ENCODE results near the gene EEF1G. TPM values are rescaled to one million over a fixed set of nuclear protein-coding genes. Genes with fewer than 3 reads are reported as not detected.
A peak's percentile ranks its signal among the peaks of the same experiment; 100 is the strongest.
"Not testable (repeated sequence)": the region's sequence is repeated elsewhere in the genome, so short reads cannot be mapped to it uniquely, and the experiment has no call there.

EEF1G gene
- total RNA-seq, 2 donors from 2014 or later: 2,565 to 2,667 TPM

GRCh38 chr11:62567018-62567633 is 6.6 kb downstream of the EEF1G start:
- DNase-seq: no peak
- H3K4me3 Mint-ChIP-seq: peak overlapping the region; percentile 17 to 50

GRCh38 chr11:62566247-62566646 is 7.4 kb downstream of the EEF1G start:
- Mint-ChIP-seq H3K27me3 (ENCODE audit: low read depth) (no peaks in the 10 kb centered on the region), H3K4me3 (peak overlapping the region in 1 of 2 donors; percentile 9), H3K9me3 (no peaks in the 10 kb centered on the region), H3K36me3 (ENCODE audit: insufficient read depth in 2 of 2) (peaks cover 20 to 46% of the 10 kb centered on the region in 2 donors), H3K4me1 (ENCODE audit: low read depth) (peaks cover 72% of the 10 kb centered on the region), H3K27ac (peak overlapping the region; percentile 95)
- ATAC-seq (replicated peaks in 1 of 2) (no peak), DNase-seq (no peak)

More at GRCh38 chr11:62567018-62567633, 6.6 kb downstream of the EEF1G start:
- H3K4me1 Mint-ChIP-seq (ENCODE audit: low read depth): peaks cover 76% of the 10 kb centered on the region
- H3K27ac Mint-ChIP-seq: peak overlapping the region; percentile 95
- H3K36me3 Mint-ChIP-seq (ENCODE audit: insufficient read depth in 2 of 2): peaks cover 25 to 53% of the 10 kb centered on the region in 2 donors
- peak; percentile 15 to 47 for ATAC-seq (replicated peaks in 1 of 2)
- H3K9me3 Mint-ChIP-seq: no peaks in the 10 kb centered on the region
- no peaks in the 10 kb centered on the region for H3K27me3 Mint-ChIP-seq (ENCODE audit: low read depth)

- Mint-ChIP-seq H3K4me3 (no peak overlapping the region), H3K4me1 (ENCODE audit: low read depth) (peaks cover 72% of the 10 kb centered on the region), H3K36me3 (ENCODE audit: insufficient read depth in 2 of 2) (peaks cover 14 to 37% of the 10 kb centered on the region in 2 donors), H3K9me3 (no peaks in the 10 kb centered on the region), H3K27me3 (ENCODE audit: low read depth) (no peaks in the 10 kb centered on the region), H3K27ac (peak overlapping the region; percentile 76)
- DNase-seq (no peak), ATAC-seq (replicated peaks in 1 of 2) (no peak)
Measured at GRCh38 chr11:62565100-62565802, 8.4 kb downstream of the EEF1G start.

GRCh38 chr11:62561677-62562230 is 11.9 kb downstream of the EEF1G start:
- not testable (repeated sequence) for H3K27me3 Mint-ChIP-seq (ENCODE audit: low read depth); H3K9me3 Mint-ChIP-seq; ATAC-seq (replicated peaks in 1 of 2); DNase-seq; H3K4me3 Mint-ChIP-seq
- Mint-ChIP-seq H3K4me1 (ENCODE audit: low read depth) (peaks cover 75% of the 10 kb centered on the region), H3K36me3 (ENCODE audit: insufficient read depth in 2 of 2) (peaks cover 10 to 31% of the 10 kb centered on the region in 2 donors), H3K27ac (peak overlapping the region; percentile 87)

GRCh38 chr11:62560566-62561103 is 13.1 kb downstream of the EEF1G start:
- Mint-ChIP-seq H3K9me3 (no peaks in the 10 kb centered on the region), H3K36me3 (ENCODE audit: insufficient read depth in 2 of 2) (peaks cover 6 to 22% of the 10 kb centered on the region in 2 donors), H3K27me3 (ENCODE audit: low read depth) (no peaks in the 10 kb centered on the region), H3K4me1 (ENCODE audit: low read depth) (peaks cover 75% of the 10 kb centered on the region), H3K27ac (peak overlapping the region; percentile 63), H3K4me3 (no peak overlapping the region)
- peak; percentile 75 to 77 for DNase-seq
- peak in 1 of 2 donors; percentile 20 for ATAC-seq (replicated peaks in 1 of 2)

GRCh38 chr11:62559626-62560025 is 14.1 kb downstream of the EEF1G start:
- not testable (repeated sequence) for ATAC-seq (replicated peaks in 1 of 2); H3K27me3 Mint-ChIP-seq (ENCODE audit: low read depth); DNase-seq; H3K9me3 Mint-ChIP-seq
- Mint-ChIP-seq H3K27ac (peak overlapping the region; percentile 63), H3K36me3 (ENCODE audit: insufficient read depth in 2 of 2) (peaks cover 4 to 15% of the 10 kb centered on the region in 2 donors), H3K4me3 (peak overlapping the region in 1 of 2 donors; percentile 67), H3K4me1 (ENCODE audit: low read depth) (peaks cover 82% of the 10 kb centered on the region)

- H3K9me3 Mint-ChIP-seq: no peaks in the 10 kb centered on the region
- H3K4me3 Mint-ChIP-seq: peak overlapping the region; percentile 13 to 67
- H3K27ac Mint-ChIP-seq: peak overlapping the region; percentile 63
- H3K4me1 Mint-ChIP-seq (ENCODE audit: low read depth): peaks cover 86% of the 10 kb centered on the region
- ATAC-seq (replicated peaks in 1 of 2): no peak
- no peaks in the 10 kb centered on the region for H3K27me3 Mint-ChIP-seq (ENCODE audit: low read depth)
- DNase-seq: no peak
- peaks cover 4 to 15% of the 10 kb centered on the region in 2 donors for H3K36me3 Mint-ChIP-seq (ENCODE audit: insufficient read depth in 2 of 2)
Measured at GRCh38 chr11:62559204-62559603, 14.5 kb downstream of the EEF1G start.

GRCh38 chr11:62558669-62559068 is 15.0 kb downstream of the EEF1G start:
- peaks cover 4 to 15% of the 10 kb centered on the region in 2 donors for H3K36me3 Mint-ChIP-seq (ENCODE audit: insufficient read depth in 2 of 2)
- peak overlapping the region; percentile 85 for H3K27ac Mint-ChIP-seq
- DNase-seq (no peak), ATAC-seq (replicated peaks in 1 of 2) (no peak)
- no peaks in the 10 kb centered on the region for H3K9me3 Mint-ChIP-seq
- no peak overlapping the region for H3K4me3 Mint-ChIP-seq
- peaks cover 86% of the 10 kb centered on the region for H3K4me1 Mint-ChIP-seq (ENCODE audit: low read depth)
- no peaks in the 10 kb centered on the region for H3K27me3 Mint-ChIP-seq (ENCODE audit: low read depth)

- DNase-seq (peak; percentile 72 to 80), ATAC-seq (replicated peaks in 1 of 2) (peak; percentile 43 to 52)
- H3K36me3 Mint-ChIP-seq (ENCODE audit: insufficient read depth in 2 of 2): peaks cover 4 to 14% of the 10 kb centered on the region in 2 donors
- H3K27ac Mint-ChIP-seq: peak overlapping the region; percentile 85
- no peaks in the 10 kb centered on the region for H3K9me3 Mint-ChIP-seq
- H3K4me1 Mint-ChIP-seq (ENCODE audit: low read depth): peaks cover 94% of the 10 kb centered on the region
- peak overlapping the region; percentile 80 to 93 for H3K4me3 Mint-ChIP-seq
- H3K27me3 Mint-ChIP-seq (ENCODE audit: low read depth): no peaks in the 10 kb centered on the region
Measured at GRCh38 chr11:62556875-62557631, 16.6 kb downstream of the EEF1G start.

- Mint-ChIP-seq H3K27me3 (ENCODE audit: low read depth) (no peaks in the 10 kb centered on the region), H3K36me3 (ENCODE audit: insufficient read depth in 2 of 2) (peaks cover 2 to 13% of the 10 kb centered on the region in 2 donors), H3K27ac (peak overlapping the region; percentile 85), H3K4me3 (peak overlapping the region; percentile 80 to 93), H3K4me1 (ENCODE audit: low read depth) (peaks cover 98% of the 10 kb centered on the region), H3K9me3 (no peaks in the 10 kb centered on the region)
- ATAC-seq (replicated peaks in 1 of 2) (peak; percentile 71 to 73), DNase-seq (peak; percentile 88 to 91)
Measured at GRCh38 chr11:62556108-62556874, 17.4 kb downstream of the EEF1G start.

GRCh38 chr11:62555464-62556107 is 18.1 kb downstream of the EEF1G start:
- H3K27me3 Mint-ChIP-seq (ENCODE audit: low read depth): no peaks in the 10 kb centered on the region
- peaks cover 99% of the 10 kb centered on the region for H3K4me1 Mint-ChIP-seq (ENCODE audit: low read depth)
- ATAC-seq (replicated peaks in 1 of 2) (peak; percentile 19 to 31), DNase-seq (peak; percentile 61 to 66)
- peak overlapping the region; percentile 85 for H3K27ac Mint-ChIP-seq
- no peaks in the 10 kb centered on the region for H3K9me3 Mint-ChIP-seq
- H3K4me3 Mint-ChIP-seq: peak overlapping the region; percentile 80 to 93
- peaks cover 2 to 13% of the 10 kb centered on the region in 2 donors for H3K36me3 Mint-ChIP-seq (ENCODE audit: insufficient read depth in 2 of 2)
